ENCODE data around the gene NCOA1.

- TF ChIP-seq CTCF (IDR thresholded peaks at IDR 0.05) (no peak), TCF7L2 (IDR thresholded peaks at IDR 0.05; ENCODE audit: low read depth, low read length) (no peak), REST (IDR thresholded peaks at IDR 0.05; ENCODE audit: insufficient read depth in 1 of 2, low read depth in 2 of 2, low read length in 1 of 2) (no peak), POLR2AphosphoS5 (IDR thresholded peaks at IDR 0.05; ENCODE audit: low read depth, low read length) (no peak)
Measured at GRCh38 chr2:24793761-24794435, 302.8 kb downstream of the NCOA1 start.

Data from Panc1 (cell line).